ENCODE measurements around the gene HOXD8.

DNA sequence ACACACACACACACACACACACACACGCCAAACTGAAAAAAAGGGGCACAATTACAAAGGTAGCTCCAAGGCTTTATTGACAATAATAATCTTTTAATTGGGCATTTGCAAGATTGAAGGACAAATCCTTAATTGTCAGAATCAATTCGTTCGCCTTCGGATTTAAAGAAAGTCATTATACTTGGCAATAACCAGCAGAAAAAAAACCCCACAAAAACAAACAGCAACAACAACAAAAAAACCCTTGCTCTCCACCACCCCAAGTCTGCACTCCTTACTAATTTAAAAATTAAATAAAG is 1.8 kb upstream of the HOXD8 start:
- TF ChIP-seq, protein P1, sequence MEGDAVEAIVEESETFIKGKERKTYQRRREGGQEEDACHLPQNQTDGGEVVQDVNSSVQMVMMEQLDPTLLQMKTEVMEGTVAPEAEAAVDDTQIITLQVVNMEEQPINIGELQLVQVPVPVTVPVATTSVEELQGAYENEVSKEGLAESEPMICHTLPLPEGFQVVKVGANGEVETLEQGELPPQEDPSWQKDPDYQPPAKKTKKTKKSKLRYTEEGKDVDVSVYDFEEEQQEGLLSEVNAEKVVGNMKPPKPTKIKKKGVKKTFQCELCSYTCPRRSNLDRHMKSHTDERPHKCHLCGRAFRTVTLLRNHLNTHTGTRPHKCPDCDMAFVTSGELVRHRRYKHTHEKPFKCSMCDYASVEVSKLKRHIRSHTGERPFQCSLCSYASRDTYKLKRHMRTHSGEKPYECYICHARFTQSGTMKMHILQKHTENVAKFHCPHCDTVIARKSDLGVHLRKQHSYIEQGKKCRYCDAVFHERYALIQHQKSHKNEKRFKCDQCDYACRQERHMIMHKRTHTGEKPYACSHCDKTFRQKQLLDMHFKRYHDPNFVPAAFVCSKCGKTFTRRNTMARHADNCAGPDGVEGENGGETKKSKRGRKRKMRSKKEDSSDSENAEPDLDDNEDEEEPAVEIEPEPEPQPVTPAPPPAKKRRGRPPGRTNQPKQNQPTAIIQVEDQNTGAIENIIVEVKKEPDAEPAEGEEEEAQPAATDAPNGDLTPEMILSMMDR (conservative IDR thresholded peaks at IDR 0.05 in 1 of 2, IDR thresholded peaks at IDR 0.05 in 1 of 2; ENCODE audit: low read depth in 1 of 2, low read length in 2 of 2) = no peak
- TF ChIP-seq EZH2 (IDR thresholded peaks at IDR 0.05; ENCODE audit: low read length, missing control alignments) = no peak
